K562 (cell line): ENCODE measurements around the gene SYT14. TPM values are rescaled to one million over a fixed set of nuclear protein-coding genes. Genes with fewer than 3 reads are reported as not detected.

Source experiments
- ATAC-seq: fragments of 200-7000 bp; cut with Tn5 transposase; 3 replicates; pipeline ENCODE4 v1.9.1; 2020; ENCODE audit warnings: moderate library complexity
- BruUV-seq: library from RNA; stranded (reverse); fragments of 400-500 nt; replicated peaks from 2 replicates; lab custom pipeline; 2021; lab: Mats Ljungman, UMichigan
- CTCF ChIA-PET: fragments of 300-600 bp; formaldehyde crosslinking; extraction: SDS; loops from one replicate; lab custom pipeline; 2021; ENCODE audit warnings: low intra/inter-chr PET ratio; lab: Yijun Ruan, JAX
- POLR2A ChIA-PET: fragments of 300-600, 350-650 bp; sonication (Branson Sonifier 250); formaldehyde crosslinking; extraction: SDS; loops from one replicate; lab custom pipeline; 2021; ENCODE audit warnings: antibody characterized with exemption, inconsistent platforms; lab: Yijun Ruan, JAX
- DNase-seq, 4 experiments: peaks; one replicate each; pipeline versions ENCODE4 v3.0.0 to v3.0.0-alpha.2; 2011 to 2018; ENCODE audit warnings: low spot score in 3 of 4, mixed read lengths in 3 of 4; ENCODE audit errors: extremely low read depth in 1 of 4
- FAIRE-seq: peaks from 2 replicates; lab custom pipeline; 2011; peaks lifted over from hg19 to GRCh38; lab: Jason Lieb, UNC
- H2AFZ ChIP-seq: 2 replicates; pipeline ENCODE4 v1.6.0; 2011; ENCODE audit warnings: low read depth, low read length, control low read depth, inconsistent platforms
- H3K27ac ChIP-seq: fragments of 200-600 bp; 3 replicates; pipeline ENCODE4 v1.8.0; 2011; ENCODE audit warnings: low read depth, mild to moderate bottlenecking, control low read depth, inconsistent platforms, low read length, moderate library complexity, mixed read lengths; ENCODE audit errors: extremely low read depth
- H3K27me3 ChIP-seq, 2 experiments: fragments of 300-600 bp in 1 of 2; 2 replicates in 1 of 2; 3 replicates in 1 of 2; pipeline versions ENCODE4 v1.6.0 to v1.8.0; 2011; ENCODE audit warnings: inconsistent platforms in 2 of 2, low read length in 2 of 2, mild to moderate bottlenecking in 1 of 2, mixed read lengths in 1 of 2, moderate library complexity in 1 of 2; ENCODE audit not compliant: control insufficient read depth in 2 of 2, insufficient read depth in 2 of 2
- H3K36me3 ChIP-seq: fragments of 300-600 bp; 3 replicates; pipeline ENCODE4 v1.8.0; 2011; ENCODE audit warnings: mild to moderate bottlenecking, low read length, inconsistent platforms; ENCODE audit not compliant: control insufficient read depth, insufficient read depth
- H3K4me1 ChIP-seq, 2 experiments: fragments of 200-600 bp in 1 of 2; replicated peaks in 1 of 2; 2 replicates in 1 of 2; 3 replicates in 1 of 2; pipeline versions ENCODE4 v1.5.1 to v1.8.0; 2011; ENCODE audit warnings: inconsistent platforms in 2 of 2, low read length in 2 of 2, mild to moderate bottlenecking in 1 of 2, mixed read lengths in 1 of 2, moderate library complexity in 1 of 2; ENCODE audit not compliant: control insufficient read depth in 2 of 2, insufficient read depth in 2 of 2
- H3K4me2 ChIP-seq: 2 replicates; pipeline ENCODE4 v1.6.1; 2011; ENCODE audit warnings: low read length, control low read depth, inconsistent platforms, mixed read lengths; ENCODE audit not compliant: insufficient read depth
- H3K4me3 ChIP-seq: fragments of 200-600 bp; sonication (generic), shearing (Covaris generic); 2 replicates; pipeline ENCODE4 v1.5.1; 2016; ENCODE audit warnings: control low read depth, inconsistent platforms
- H3K79me2 ChIP-seq: fragments of 200-600 bp; 3 replicates; pipeline ENCODE4 v1.8.0; 2011; ENCODE audit warnings: low read length, inconsistent platforms; ENCODE audit not compliant: control insufficient read depth, insufficient read depth
- H3K9ac ChIP-seq, 2 experiments: 2 replicates each; pipeline versions ENCODE4 v1.6.0 to v1.6.1; 2011; ENCODE audit warnings: low read depth in 2 of 2, low read length in 2 of 2, control low read depth in 1 of 2, inconsistent platforms in 1 of 2, mild to moderate bottlenecking in 1 of 2, mixed read lengths in 1 of 2; ENCODE audit not compliant: insufficient read depth in 1 of 2
- H3K9me1 ChIP-seq: one replicate; pipeline ENCODE4 v1.6.0; 2011; ENCODE audit warnings: inconsistent platforms, mild to moderate bottlenecking, low read length, moderate library complexity; ENCODE audit not compliant: control insufficient read depth, insufficient read depth
- H3K9me3 ChIP-seq: replicated peaks from 2 replicates; pipeline ENCODE4 v1.5.1; 2011; ENCODE audit warnings: low read depth, low read length, inconsistent platforms; ENCODE audit not compliant: control insufficient read depth, insufficient read depth
- H4K20me1 ChIP-seq: replicated peaks from 2 replicates; pipeline ENCODE4 v1.6.1; 2011; ENCODE audit warnings: low read length, inconsistent platforms, mixed read lengths; ENCODE audit not compliant: control insufficient read depth, insufficient read depth
- BDP1 ChIP-seq: IDR thresholded peaks from 3 replicates; pipeline ENCODE4 v1.6.1; 2011; ENCODE audit not compliant: insufficient read length, insufficient read depth
- KLF13 ChIP-seq: fragments of 450-650 bp; IDR thresholded peaks from 2 replicates; pipeline ENCODE4 v1.6.1; 2016; ENCODE audit warnings: missing genetic modification characterization, low read depth, mild to moderate bottlenecking, missing compliant biosample characterization, moderate library complexity, borderline replicate concordance
- ZNF133 ChIP-seq: fragments of 250-450 bp; sonication (Bioruptor Pico); IDR thresholded peaks from 2 replicates; pipeline ENCODE4 v1.4.0; 2020; ENCODE audit warnings: mild to moderate bottlenecking
- WGBS: fragments of 100-300 bp; shearing (Covaris generic); methylation state at CpG from one replicate; pipeline ENCODE4 v1.1.6; 2016; ENCODE audit warnings: low coverage, mixed read lengths; ENCODE audit not compliant: insufficient coverage; ENCODE audit errors: missing lambda C conversion rate; 5-methylcytosine and 5-hydroxymethylcytosine counted together
- in situ Hi-C: fragments of 300-500 bp; cut with MboI; formaldehyde crosslinking; loops from 4 replicates; pipeline ENCODE4 v1.15.0; 2018; ENCODE audit warnings: inconsistent platforms, mixed read lengths
- intact Hi-C: fragments of 100-400 bp; cut with micrococcal nuclease; formaldehyde crosslinking; loops from 2 replicates; pipeline ENCODE4 v1.14.2; 2022
- polyA plus RNA-seq, 8 experiments: library from polyadenylated mRNA; depleted of rRNA in 4 of 8; stranded (reverse) in 5 of 8; unstranded in 3 of 8; fragments of >200 nt; fragmentation: Nextera tagmentation in 2 of 8; fragmentation: Illumina TruSeq in 1 of 8; extraction: Ambion mirVana in 2 of 8; extraction: Trizol in 1 of 8; gene quantifications; 2 replicates each; pipeline versions ENCODE4 v1.2.1 to v1.2.3, GENCODE V29; 2011 to 2014; ENCODE audit warnings: inconsistent platforms in 1 of 8, missing spikeins in 1 of 8
- total RNA-seq, 7 experiments: library from RNA; depleted of rRNA in 6 of 7; stranded (reverse); fragments of >200 nt in 6 of 7; fragmentation: Illumina TruSeq in 2 of 7; extraction: Trizol in 2 of 7; gene quantifications; 2 replicates each; pipeline versions ENCODE4 v1.2.1 to v1.2.3, GENCODE V29; 2011 to 2021; ENCODE audit warnings: low replicate concordance in 1 of 7
- TF ChIP-seq, protein P1 (sequence below): sonication (generic); formaldehyde crosslinking; IDR thresholded peaks from 2 replicates; pipeline ENCODE4 v1.8.0; 2023; ENCODE audit warnings: mild to moderate bottlenecking, missing genetic modification reagents
- TF ChIP-seq, protein P2 (sequence below), 2 experiments: fragments of 450-650 bp in 1 of 2; sonication (generic) in 1 of 2; formaldehyde crosslinking in 1 of 2; IDR thresholded peaks; 2 replicates each; pipeline versions ENCODE4 v1.7.1 to v1.9.0; 2016 to 2022; ENCODE audit warnings: inconsistent platforms in 1 of 2, mild to moderate bottlenecking in 1 of 2, missing genetic modification reagents in 1 of 2

Gene SYT14
- total and polyA plus RNA-seq, 9 of the 15 experiments (the other 6 are each of a cell fraction or from before 2014, with no cell fraction given): 0.01 to 0.04 TPM; not detected in 7

DNA sequence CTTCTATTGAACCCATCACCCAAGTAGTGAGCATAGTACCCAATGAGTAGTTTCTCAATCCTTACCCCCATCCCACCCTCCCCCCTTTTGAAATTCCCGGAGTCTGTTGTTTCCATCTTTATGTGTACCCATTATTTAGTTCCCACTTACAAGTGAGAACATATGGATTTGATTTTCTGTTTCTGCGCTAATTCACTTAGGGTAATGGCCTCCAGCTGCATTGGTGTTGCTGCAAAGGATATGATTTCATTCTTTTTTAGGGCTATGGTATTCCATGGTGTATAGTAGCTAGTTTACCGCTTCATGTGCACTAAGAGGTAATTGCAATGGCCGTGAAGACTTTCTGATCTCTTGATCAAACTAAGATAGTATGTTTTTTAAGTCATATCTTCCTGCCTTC, 187.1 kb downstream of the SYT14 start:
- no peak for TF ChIP-seq ZNF133
- BruUV-seq: no TSS peak
- H3K4me2 ChIP-seq: no peak overlapping the region
- H3K9ac ChIP-seq: no peak overlapping the region
- no peaks in the 10 kb centered on the region for H3K9me3 ChIP-seq
- no peak overlapping the region for H3K27ac ChIP-seq
- CTCF ChIA-PET: no interaction called here
- ATAC-seq: no peak
- in situ Hi-C loops: loop anchor here (25.0 kb wide), 1 partner anchor 1012 kb away; the partner anchor contains the start of gene KCNH1
- FAIRE-seq: no peak
- H3K4me3 ChIP-seq: no peak overlapping the region
- no peak overlapping the region for H2AFZ ChIP-seq
- no peaks in the 10 kb centered on the region for H3K27me3 ChIP-seq
- no peaks in the 10 kb centered on the region for H3K79me2 ChIP-seq
- WGBS: 1% methylated on average over 4 of the region's 4 CpGs
- H3K9me1 ChIP-seq: no peaks in the 10 kb centered on the region
- no peaks in the 10 kb centered on the region for H3K36me3 ChIP-seq
- POLR2A ChIA-PET: no interaction called here
- no peak for DNase-seq
- H4K20me1 ChIP-seq: no peaks in the 10 kb centered on the region
- intact Hi-C loops: no loop called here
- no peaks in the 10 kb centered on the region for H3K4me1 ChIP-seq

DNA sequence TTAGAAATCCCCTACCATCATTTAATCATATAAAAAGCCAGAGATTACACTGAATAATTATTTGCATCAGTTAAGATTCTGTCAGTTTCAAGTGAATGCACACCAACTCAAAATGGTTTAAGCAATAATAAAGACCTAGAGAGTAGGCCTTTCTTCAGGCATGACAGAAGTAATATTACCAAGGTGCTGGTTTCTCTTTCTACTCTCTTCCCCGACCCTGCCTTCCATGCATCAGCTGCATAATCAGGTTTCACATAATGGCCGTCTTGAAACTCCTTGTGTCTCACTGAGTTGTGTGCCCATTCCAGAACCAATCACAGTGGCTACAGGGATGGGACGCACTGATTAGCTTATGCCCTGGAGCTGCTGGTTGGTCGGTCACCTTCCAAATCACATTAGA, 191.1 kb downstream of the SYT14 start:
- no TSS peak for BruUV-seq
- no peak overlapping the region for H2AFZ ChIP-seq
- H3K4me3 ChIP-seq: no peak overlapping the region
- DNase-seq (no peak), ATAC-seq (no peak), FAIRE-seq (no peak)
- in situ Hi-C loops (loop anchor here (25.0 kb wide), 1 partner anchor 1008 kb away; the partner anchor contains the start of gene KCNH1), intact Hi-C loops (no loop called here)
- H3K27ac ChIP-seq: no peak overlapping the region
- H3K9ac ChIP-seq: no peak overlapping the region
- WGBS: 0% methylated on average over 4 of the region's 4 CpGs
- no peaks in the 10 kb centered on the region for H3K4me1 ChIP-seq
- ChIA-PET CTCF (no interaction called here), POLR2A (no interaction called here)
- H3K36me3 ChIP-seq: no peaks in the 10 kb centered on the region
- H3K79me2 ChIP-seq: no peaks in the 10 kb centered on the region
- no peaks in the 10 kb centered on the region for H3K9me3 ChIP-seq
- no peak overlapping the region for H3K4me2 ChIP-seq
- no peaks in the 10 kb centered on the region for H3K27me3 ChIP-seq
- H3K9me1 ChIP-seq: no peaks in the 10 kb centered on the region
- H4K20me1 ChIP-seq: no peaks in the 10 kb centered on the region
- TF ChIP-seq BDP1 (no peak), KLF13 (tag) (no peak)
- TF ChIP-seq, protein P1, sequence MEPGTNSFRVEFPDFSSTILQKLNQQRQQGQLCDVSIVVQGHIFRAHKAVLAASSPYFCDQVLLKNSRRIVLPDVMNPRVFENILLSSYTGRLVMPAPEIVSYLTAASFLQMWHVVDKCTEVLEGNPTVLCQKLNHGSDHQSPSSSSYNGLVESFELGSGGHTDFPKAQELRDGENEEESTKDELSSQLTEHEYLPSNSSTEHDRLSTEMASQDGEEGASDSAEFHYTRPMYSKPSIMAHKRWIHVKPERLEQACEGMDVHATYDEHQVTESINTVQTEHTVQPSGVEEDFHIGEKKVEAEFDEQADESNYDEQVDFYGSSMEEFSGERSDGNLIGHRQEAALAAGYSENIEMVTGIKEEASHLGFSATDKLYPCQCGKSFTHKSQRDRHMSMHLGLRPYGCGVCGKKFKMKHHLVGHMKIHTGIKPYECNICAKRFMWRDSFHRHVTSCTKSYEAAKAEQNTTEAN: no peak
- TF ChIP-seq, protein P2, sequence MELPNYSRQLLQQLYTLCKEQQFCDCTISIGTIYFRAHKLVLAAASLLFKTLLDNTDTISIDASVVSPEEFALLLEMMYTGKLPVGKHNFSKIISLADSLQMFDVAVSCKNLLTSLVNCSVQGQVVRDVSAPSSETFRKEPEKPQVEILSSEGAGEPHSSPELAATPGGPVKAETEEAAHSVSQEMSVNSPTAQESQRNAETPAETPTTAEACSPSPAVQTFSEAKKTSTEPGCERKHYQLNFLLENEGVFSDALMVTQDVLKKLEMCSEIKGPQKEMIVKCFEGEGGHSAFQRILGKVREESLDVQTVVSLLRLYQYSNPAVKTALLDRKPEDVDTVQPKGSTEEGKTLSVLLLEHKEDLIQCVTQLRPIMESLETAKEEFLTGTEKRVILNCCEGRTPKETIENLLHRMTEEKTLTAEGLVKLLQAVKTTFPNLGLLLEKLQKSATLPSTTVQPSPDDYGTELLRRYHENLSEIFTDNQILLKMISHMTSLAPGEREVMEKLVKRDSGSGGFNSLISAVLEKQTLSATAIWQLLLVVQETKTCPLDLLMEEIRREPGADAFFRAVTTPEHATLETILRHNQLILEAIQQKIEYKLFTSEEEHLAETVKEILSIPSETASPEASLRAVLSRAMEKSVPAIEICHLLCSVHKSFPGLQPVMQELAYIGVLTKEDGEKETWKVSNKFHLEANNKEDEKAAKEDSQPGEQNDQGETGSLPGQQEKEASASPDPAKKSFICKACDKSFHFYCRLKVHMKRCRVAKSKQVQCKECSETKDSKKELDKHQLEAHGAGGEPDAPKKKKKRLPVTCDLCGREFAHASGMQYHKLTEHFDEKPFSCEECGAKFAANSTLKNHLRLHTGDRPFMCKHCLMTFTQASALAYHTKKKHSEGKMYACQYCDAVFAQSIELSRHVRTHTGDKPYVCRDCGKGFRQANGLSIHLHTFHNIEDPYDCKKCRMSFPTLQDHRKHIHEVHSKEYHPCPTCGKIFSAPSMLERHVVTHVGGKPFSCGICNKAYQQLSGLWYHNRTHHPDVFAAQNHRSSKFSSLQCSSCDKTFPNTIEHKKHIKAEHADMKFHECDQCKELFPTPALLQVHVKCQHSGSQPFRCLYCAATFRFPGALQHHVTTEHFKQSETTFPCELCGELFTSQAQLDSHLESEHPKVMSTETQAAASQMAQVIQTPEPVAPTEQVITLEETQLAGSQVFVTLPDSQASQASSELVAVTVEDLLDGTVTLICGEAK (IDR thresholded peaks at IDR 0.05): no peak
- TF ChIP-seq, protein P2 (CRISPR knock-in tag; IDR thresholded peaks at IDR 0.05): no peak
